ENCODE measurements around the gene DIAPH3.

DIAPH3 gene

GRCh38 chr13:60099631-60100420, 63.9 kb downstream of the DIAPH3 start:
- H4K8ac ChIP-seq (ENCODE audit: low read depth, low read length) = no peak overlapping the region
- no peaks in the 10 kb centered on the region for H3K4me1 ChIP-seq (ENCODE audit: control insufficient read depth in 2 of 2, insufficient read depth in 1 of 2, low read depth in 1 of 2, low read length in 2 of 2)
- H3K4me2 ChIP-seq (ENCODE audit: insufficient read depth, low read length, poor library complexity, severe bottlenecking) = no peak overlapping the region
- no peaks in the 10 kb centered on the region for H3K36me3 ChIP-seq (replicated peaks in 1 of 2; ENCODE audit: control insufficient read depth in 2 of 2, insufficient read depth in 2 of 2, low read length in 2 of 2)
- no peak overlapping the region for H3K9ac ChIP-seq (ENCODE audit: low read depth, low read length, poor library complexity)
- no peak overlapping the region for H2BK12ac ChIP-seq (ENCODE audit: low read length)
- H3K9me3 ChIP-seq (replicated peaks in 1 of 2; ENCODE audit: control insufficient read depth in 2 of 2, insufficient read depth in 1 of 2, low read depth in 1 of 2, low read length in 2 of 2) = no peaks in the 10 kb centered on the region
- no peak overlapping the region for H3K14ac ChIP-seq (ENCODE audit: low read length)
- H2BK5ac ChIP-seq (ENCODE audit: low read length) = no peak overlapping the region
- H3K18ac ChIP-seq (ENCODE audit: low read length) = no peak overlapping the region
- no peak overlapping the region for H2BK15ac ChIP-seq (ENCODE audit: low read length)
- no peak overlapping the region for H3K4me3 ChIP-seq (ENCODE audit: low read length in 2 of 2)
- H2AK5ac ChIP-seq (ENCODE audit: low read depth, low read length) = no peak overlapping the region
- no peak overlapping the region for H3K4ac ChIP-seq (ENCODE audit: low read length)
- no peak overlapping the region for H4K91ac ChIP-seq (ENCODE audit: low read depth, low read length, poor library complexity)
- H3K79me1 ChIP-seq (ENCODE audit: low read depth, low read length) = no peaks in the 10 kb centered on the region
- no peak overlapping the region for H2BK120ac ChIP-seq (ENCODE audit: low read depth, low read length)
- DNase-seq (ENCODE audit: low spot score) = no peak
- WGBS, 2 donors (ENCODE audit: extremely low coverage in 2 of 2, insufficient read length in 2 of 2, insufficient replicate concordance in 1 of 2) = no CpG with 5 or more reads among the region's 4 CpGs
- H3K23ac ChIP-seq (ENCODE audit: low read depth, low read length, poor library complexity) = no peak overlapping the region
- no peak overlapping the region for H3K27ac ChIP-seq (replicated peaks; ENCODE audit: low read length)
- no peaks in the 10 kb centered on the region for H3K27me3 ChIP-seq (ENCODE audit: control insufficient read depth in 3 of 3, insufficient read depth in 3 of 3, low read depth in 1 of 3, low read length in 3 of 3)
- no peak overlapping the region for H2AFZ ChIP-seq (ENCODE audit: low read length)

DNA sequence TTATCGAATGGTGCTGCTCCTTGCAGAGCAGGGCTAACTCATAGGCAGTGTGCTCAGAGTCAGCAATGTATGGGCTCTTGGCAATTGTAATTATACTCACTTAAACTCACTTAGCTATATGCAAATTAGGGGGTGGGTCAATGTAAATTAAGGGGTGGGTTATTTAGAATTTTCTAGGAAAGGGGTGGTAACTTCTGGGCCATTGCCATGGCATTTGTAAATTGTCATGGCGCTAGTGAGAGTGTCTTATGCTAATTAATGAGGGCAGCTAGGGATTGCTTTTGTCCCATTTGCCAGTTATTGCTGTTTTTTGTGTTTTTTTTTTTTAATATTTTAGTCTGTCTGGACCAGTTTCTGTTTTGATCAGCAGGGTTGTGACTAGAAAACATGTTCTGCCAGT, 68.4 kb downstream of the DIAPH3 start:
- Histone ChIP-seq H3K4me1 (ENCODE audit: control insufficient read depth in 2 of 2, insufficient read depth in 1 of 2, low read depth in 1 of 2, low read length in 2 of 2) (no peaks in the 10 kb centered on the region), H3K14ac (ENCODE audit: low read length) (no peak overlapping the region), H2BK5ac (ENCODE audit: low read length) (no peak overlapping the region), H3K27ac (replicated peaks; ENCODE audit: low read length) (no peak overlapping the region), H4K91ac (ENCODE audit: low read depth, low read length, poor library complexity) (no peak overlapping the region), H2BK120ac (ENCODE audit: low read depth, low read length) (no peak overlapping the region), H3K4me2 (ENCODE audit: insufficient read depth, low read length, poor library complexity, severe bottlenecking) (no peak overlapping the region), H3K9ac (ENCODE audit: low read depth, low read length, poor library complexity) (no peak overlapping the region), H3K18ac (ENCODE audit: low read length) (no peak overlapping the region), H3K4ac (ENCODE audit: low read length) (no peak overlapping the region), H3K9me3 (replicated peaks in 1 of 2; ENCODE audit: control insufficient read depth in 2 of 2, insufficient read depth in 1 of 2, low read depth in 1 of 2, low read length in 2 of 2) (no peaks in the 10 kb centered on the region), H3K36me3 (replicated peaks in 1 of 2; ENCODE audit: control insufficient read depth in 2 of 2, insufficient read depth in 2 of 2, low read length in 2 of 2) (peaks cover 1 to 25% of the 10 kb centered on the region in 2 donors), H3K27me3 (ENCODE audit: control insufficient read depth in 3 of 3, insufficient read depth in 3 of 3, low read depth in 1 of 3, low read length in 3 of 3) (no peaks in the 10 kb centered on the region), H3K79me1 (ENCODE audit: low read depth, low read length) (no peaks in the 10 kb centered on the region), H3K23ac (ENCODE audit: low read depth, low read length, poor library complexity) (no peak overlapping the region), H2AFZ (ENCODE audit: low read length) (no peak overlapping the region), H4K8ac (ENCODE audit: low read depth, low read length) (no peak overlapping the region), H3K4me3 (ENCODE audit: low read length in 2 of 2) (no peak overlapping the region), H2BK15ac (ENCODE audit: low read length) (no peak overlapping the region), H2BK12ac (ENCODE audit: low read length) (no peak overlapping the region), H2AK5ac (ENCODE audit: low read depth, low read length) (no peak overlapping the region)
- DNase-seq (ENCODE audit: low spot score) = no peak
- WGBS, 2 donors (ENCODE audit: extremely low coverage in 2 of 2, insufficient read length in 2 of 2, insufficient replicate concordance in 1 of 2) = no CpG with 5 or more reads among the region's 2 CpGs

DNA sequence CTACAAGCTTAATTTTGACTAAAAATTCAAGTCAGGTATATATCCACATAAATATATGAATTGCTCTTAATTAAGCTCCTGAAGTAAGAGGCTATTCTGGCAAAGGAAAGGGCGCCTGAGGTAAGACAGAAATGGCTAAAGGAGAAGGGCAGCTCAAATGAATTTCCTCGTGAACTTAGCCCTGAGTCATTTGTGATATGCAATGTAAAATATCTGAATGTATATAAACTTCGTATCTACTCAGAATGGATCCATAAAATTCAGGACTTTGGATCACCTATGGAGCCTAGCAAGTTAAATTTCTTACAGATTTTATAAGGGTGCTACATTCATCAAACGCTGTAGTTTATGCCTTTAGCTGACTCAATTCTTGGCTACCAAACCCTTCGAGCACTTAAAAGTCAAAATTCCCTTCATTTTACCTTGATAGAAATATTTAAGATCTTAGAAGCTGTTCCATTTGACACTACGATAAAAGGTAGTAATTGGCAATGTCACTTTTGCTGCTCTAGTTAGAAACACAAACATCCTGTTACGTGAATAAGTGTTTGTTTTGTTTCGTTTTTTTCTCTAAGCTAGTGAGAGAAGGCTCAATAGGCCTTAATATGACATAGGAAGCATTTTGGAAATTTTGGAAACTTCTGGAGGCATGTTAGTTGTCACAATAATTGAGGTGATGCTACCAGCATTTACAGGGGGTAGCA, 69.2 kb downstream of the DIAPH3 start:
- Histone ChIP-seq H3K4ac (ENCODE audit: low read length) (no peak overlapping the region), H3K14ac (ENCODE audit: low read length) (no peak overlapping the region), H2BK120ac (ENCODE audit: low read depth, low read length) (no peak overlapping the region), H2AFZ (ENCODE audit: low read length) (no peak overlapping the region), H2BK15ac (ENCODE audit: low read length) (no peak overlapping the region), H3K4me1 (ENCODE audit: control insufficient read depth in 2 of 2, insufficient read depth in 1 of 2, low read depth in 1 of 2, low read length in 2 of 2) (no peaks in the 10 kb centered on the region), H3K4me3 (ENCODE audit: low read length in 2 of 2) (no peak overlapping the region), H3K79me1 (ENCODE audit: low read depth, low read length) (no peaks in the 10 kb centered on the region), H2BK12ac (ENCODE audit: low read length) (no peak overlapping the region), H3K23ac (ENCODE audit: low read depth, low read length, poor library complexity) (no peak overlapping the region), H3K27me3 (ENCODE audit: control insufficient read depth in 3 of 3, insufficient read depth in 3 of 3, low read depth in 1 of 3, low read length in 3 of 3) (no peaks in the 10 kb centered on the region), H3K9me3 (replicated peaks in 1 of 2; ENCODE audit: control insufficient read depth in 2 of 2, insufficient read depth in 1 of 2, low read depth in 1 of 2, low read length in 2 of 2) (no peaks in the 10 kb centered on the region), H2AK5ac (ENCODE audit: low read depth, low read length) (no peak overlapping the region), H4K8ac (ENCODE audit: low read depth, low read length) (no peak overlapping the region), H2BK5ac (ENCODE audit: low read length) (no peak overlapping the region), H3K27ac (replicated peaks; ENCODE audit: low read length) (no peak overlapping the region), H3K36me3 (replicated peaks in 1 of 2; ENCODE audit: control insufficient read depth in 2 of 2, insufficient read depth in 2 of 2, low read length in 2 of 2) (peaks cover 1 to 31% of the 10 kb centered on the region in 2 donors), H3K9ac (ENCODE audit: low read depth, low read length, poor library complexity) (no peak overlapping the region), H4K91ac (ENCODE audit: low read depth, low read length, poor library complexity) (no peak overlapping the region), H3K18ac (ENCODE audit: low read length) (no peak overlapping the region), H3K4me2 (ENCODE audit: insufficient read depth, low read length, poor library complexity, severe bottlenecking) (no peak overlapping the region)
- WGBS, 2 donors (ENCODE audit: extremely low coverage in 2 of 2, insufficient read length in 2 of 2, insufficient replicate concordance in 1 of 2) = no CpG with 5 or more reads among the region's 8 CpGs
- DNase-seq (ENCODE audit: low spot score) = no peak

GRCh38 chr13:60093425-60094019, 70.2 kb downstream of the DIAPH3 start:
- Histone ChIP-seq H3K79me1 (ENCODE audit: low read depth, low read length) (no peaks in the 10 kb centered on the region), H3K4me2 (ENCODE audit: insufficient read depth, low read length, poor library complexity, severe bottlenecking) (no peak overlapping the region), H3K4me1 (ENCODE audit: control insufficient read depth in 2 of 2, insufficient read depth in 1 of 2, low read depth in 1 of 2, low read length in 2 of 2) (no peaks in the 10 kb centered on the region), H3K23ac (ENCODE audit: low read depth, low read length, poor library complexity) (no peak overlapping the region), H3K4ac (ENCODE audit: low read length) (no peak overlapping the region), H3K14ac (ENCODE audit: low read length) (no peak overlapping the region), H2BK15ac (ENCODE audit: low read length) (no peak overlapping the region), H2BK5ac (ENCODE audit: low read length) (no peak overlapping the region), H2BK120ac (ENCODE audit: low read depth, low read length) (no peak overlapping the region), H2AFZ (ENCODE audit: low read length) (no peak overlapping the region), H3K4me3 (ENCODE audit: low read length in 2 of 2) (no peak overlapping the region), H3K9me3 (replicated peaks in 1 of 2; ENCODE audit: control insufficient read depth in 2 of 2, insufficient read depth in 1 of 2, low read depth in 1 of 2, low read length in 2 of 2) (no peaks in the 10 kb centered on the region), H3K27me3 (ENCODE audit: control insufficient read depth in 3 of 3, insufficient read depth in 3 of 3, low read depth in 1 of 3, low read length in 3 of 3) (no peaks in the 10 kb centered on the region), H3K18ac (ENCODE audit: low read length) (no peak overlapping the region), H3K9ac (ENCODE audit: low read depth, low read length, poor library complexity) (no peak overlapping the region), H2AK5ac (ENCODE audit: low read depth, low read length) (no peak overlapping the region), H3K27ac (replicated peaks; ENCODE audit: low read length) (no peak overlapping the region), H3K36me3 (replicated peaks in 1 of 2; ENCODE audit: control insufficient read depth in 2 of 2, insufficient read depth in 2 of 2, low read length in 2 of 2) (peaks cover 1 to 31% of the 10 kb centered on the region in 2 donors), H2BK12ac (ENCODE audit: low read length) (no peak overlapping the region), H4K91ac (ENCODE audit: low read depth, low read length, poor library complexity) (no peak overlapping the region), H4K8ac (ENCODE audit: low read depth, low read length) (no peak overlapping the region)
- DNase-seq (ENCODE audit: low spot score) = no peak
- WGBS, 2 donors (ENCODE audit: extremely low coverage in 2 of 2, insufficient read length in 2 of 2, insufficient replicate concordance in 1 of 2) = no CpG with 5 or more reads among the region's 3 CpGs
